Keratinocyte (primary cell): Measurements from ENCODE around the gene APRT.

Source experiments
- EZH2 ChIP-seq: IDR thresholded peaks from one replicate; pipeline ENCODE4 v1.6.1; 2012; ENCODE audit warnings: inconsistent platforms, mild to moderate bottlenecking, low read length, moderate library complexity
- TF ChIP-seq, protein P1 (sequence below), 3 experiments: IDR thresholded peaks in 1 of 3; conservative IDR thresholded peaks in 1 of 3; optimal IDR thresholded peaks in 1 of 3; 2 replicates in 2 of 3; 3 replicates in 1 of 3; pipeline versions ENCODE3 to v1.5.1; 2011; ENCODE audit warnings: low read length in 3 of 3, mild to moderate bottlenecking in 3 of 3, moderate library complexity in 2 of 3, control low read depth in 1 of 3, inconsistent platforms in 1 of 3; ENCODE audit not compliant: insufficient read depth in 2 of 3; ENCODE audit errors: extremely low read depth in 1 of 3

DNA sequence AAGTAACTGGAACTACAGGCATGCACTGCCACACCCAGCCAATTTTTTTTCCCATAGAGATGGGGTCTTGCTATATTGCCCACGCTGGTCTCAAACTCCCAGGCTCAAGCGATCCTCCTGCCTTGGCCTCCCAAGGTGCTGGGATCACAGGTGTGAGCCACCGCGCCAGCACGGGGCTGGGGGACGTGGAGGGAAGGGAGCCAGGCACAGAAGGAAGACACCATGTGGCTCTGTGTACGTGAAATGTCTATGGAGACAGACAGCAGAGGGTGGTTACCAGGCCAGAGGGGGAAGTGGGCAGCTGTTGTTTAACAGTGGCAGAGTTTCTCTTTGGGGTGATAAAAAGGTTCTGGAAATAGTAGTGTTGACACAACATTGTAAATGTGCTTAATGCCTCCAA is 22.1 kb downstream of the APRT start:
- TF ChIP-seq EZH2 = no peak
- TF ChIP-seq, protein P1, sequence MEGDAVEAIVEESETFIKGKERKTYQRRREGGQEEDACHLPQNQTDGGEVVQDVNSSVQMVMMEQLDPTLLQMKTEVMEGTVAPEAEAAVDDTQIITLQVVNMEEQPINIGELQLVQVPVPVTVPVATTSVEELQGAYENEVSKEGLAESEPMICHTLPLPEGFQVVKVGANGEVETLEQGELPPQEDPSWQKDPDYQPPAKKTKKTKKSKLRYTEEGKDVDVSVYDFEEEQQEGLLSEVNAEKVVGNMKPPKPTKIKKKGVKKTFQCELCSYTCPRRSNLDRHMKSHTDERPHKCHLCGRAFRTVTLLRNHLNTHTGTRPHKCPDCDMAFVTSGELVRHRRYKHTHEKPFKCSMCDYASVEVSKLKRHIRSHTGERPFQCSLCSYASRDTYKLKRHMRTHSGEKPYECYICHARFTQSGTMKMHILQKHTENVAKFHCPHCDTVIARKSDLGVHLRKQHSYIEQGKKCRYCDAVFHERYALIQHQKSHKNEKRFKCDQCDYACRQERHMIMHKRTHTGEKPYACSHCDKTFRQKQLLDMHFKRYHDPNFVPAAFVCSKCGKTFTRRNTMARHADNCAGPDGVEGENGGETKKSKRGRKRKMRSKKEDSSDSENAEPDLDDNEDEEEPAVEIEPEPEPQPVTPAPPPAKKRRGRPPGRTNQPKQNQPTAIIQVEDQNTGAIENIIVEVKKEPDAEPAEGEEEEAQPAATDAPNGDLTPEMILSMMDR (optimal IDR thresholded peaks at IDR 0.05 in 1 of 3, IDR thresholded peaks at IDR 0.05 in 1 of 3, conservative IDR thresholded peaks at IDR 0.05 in 1 of 3; ENCODE audit: extremely low read depth in 1 of 3, insufficient read depth in 2 of 3, low read length in 3 of 3) = no peak
